Kidney epithelial cell (primary cell): ENCODE results near the gene CEBPB. TPM values are rescaled to one million over a fixed set of nuclear protein-coding genes. Genes with fewer than 3 reads are reported as not detected.
"Not testable (repeated sequence)": the region's sequence is repeated elsewhere in the genome, so short reads cannot be mapped to it uniquely, and the experiment has no call there.

Source experiments
- DNase-seq: peaks from one replicate; pipeline ENCODE4 v3.0.0-alpha.2; 2010; ENCODE audit warnings: low read depth
- H3K27me3 ChIP-seq: 2 replicates; pipeline ENCODE4 v1.6.0; 2011; ENCODE audit warnings: low read length; ENCODE audit not compliant: control insufficient read depth, insufficient read depth
- H3K36me3 ChIP-seq: 2 replicates; pipeline ENCODE4 v1.5.1; 2011; ENCODE audit warnings: low read length; ENCODE audit not compliant: control insufficient read depth, insufficient read depth
- H3K4me3 ChIP-seq: 2 replicates; pipeline ENCODE4 v1.5.1; 2011; ENCODE audit warnings: low read depth, mild to moderate bottlenecking, control low read depth, low read length
- CTCF ChIP-seq: IDR thresholded peaks from 2 replicates; pipeline ENCODE4 v1.5.1; 2011; ENCODE audit warnings: mild to moderate bottlenecking, moderate library complexity, low read length, control low read depth, inconsistent platforms; ENCODE audit not compliant: insufficient read depth, poor library complexity, severe bottlenecking
- total RNA-seq: library from RNA; depleted of rRNA; stranded (reverse); fragments of >200 nt; gene quantifications from 2 replicates; pipeline ENCODE4 v1.2.3, GENCODE V29; 2015

The CEBPB gene
- total RNA-seq, 1 donor from 2014 or later = 105 TPM

GRCh38 chr20:50197463-50198179, 7.0 kb downstream of the CEBPB start:
- no peak for TF ChIP-seq CTCF
- peaks cover 6% of the 10 kb centered on the region for H3K36me3 ChIP-seq
- no peaks in the 10 kb centered on the region for H3K27me3 ChIP-seq
- H3K4me3 ChIP-seq = no peak overlapping the region
- no peak for DNase-seq

- DNase-seq = no peak
- no peak for TF ChIP-seq CTCF
- H3K4me3 ChIP-seq = no peak overlapping the region
- H3K27me3 ChIP-seq = no peaks in the 10 kb centered on the region
- peaks cover 5% of the 10 kb centered on the region for H3K36me3 ChIP-seq
Observed at GRCh38 chr20:50198180-50198666, 7.6 kb downstream of the CEBPB start.

- no peak for DNase-seq
- Histone ChIP-seq H3K36me3 (peaks cover 1% of the 10 kb centered on the region), H3K27me3 (no peaks in the 10 kb centered on the region), H3K4me3 (no peak overlapping the region)
- TF ChIP-seq CTCF = no peak
Observed at GRCh38 chr20:50198716-50199115, 8.1 kb downstream of the CEBPB start.

GRCh38 chr20:50199703-50200102, 9.1 kb downstream of the CEBPB start:
- Histone ChIP-seq H3K4me3 (no peak overlapping the region), H3K36me3 (no peaks in the 10 kb centered on the region), H3K27me3 (no peaks in the 10 kb centered on the region)
- DNase-seq = no peak
- TF ChIP-seq CTCF = no peak

- Histone ChIP-seq H3K4me3 (no peak overlapping the region), H3K36me3 (no peaks in the 10 kb centered on the region), H3K27me3 (no peaks in the 10 kb centered on the region)
- TF ChIP-seq CTCF = no peak
- no peak for DNase-seq
Observed at GRCh38 chr20:50200482-50201104, 10.0 kb downstream of the CEBPB start.

GRCh38 chr20:50201710-50202109, 11.1 kb downstream of the CEBPB start:
- not testable (repeated sequence) for H3K4me3 ChIP-seq, H3K27me3 ChIP-seq, DNase-seq, H3K36me3 ChIP-seq
